Measurements from ENCODE around the gene ARL2BP. TPM values are rescaled to one million over a fixed set of nuclear protein-coding genes. Genes with fewer than 3 reads are reported as not detected.

The ARL2BP gene
- polyA plus RNA-seq, 4 donors, result 70.0 to 82.8 (median 77.5) TPM

DNA sequence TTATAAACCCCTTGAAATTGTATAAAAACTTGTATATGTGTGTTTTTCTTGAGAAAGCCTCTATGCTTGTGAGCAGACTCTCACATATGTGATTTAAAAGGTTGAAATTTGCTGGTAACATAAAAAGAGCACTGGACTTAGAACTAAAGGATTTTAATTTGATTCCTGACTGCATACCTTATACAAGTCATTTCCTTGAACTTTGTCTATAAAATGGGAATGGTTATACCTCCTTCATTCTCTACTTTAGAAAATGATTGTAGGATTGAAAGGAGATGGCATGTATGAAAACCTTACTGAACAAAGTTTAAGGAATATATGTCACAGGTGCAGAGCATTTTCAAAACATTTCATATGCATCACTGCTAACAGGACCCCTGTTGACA lies 10.4 kb upstream of the ARL2BP start:
- DNase-seq (ENCODE audit: low read depth in 4 of 4, low spot score in 2 of 4), result no peak

DNA sequence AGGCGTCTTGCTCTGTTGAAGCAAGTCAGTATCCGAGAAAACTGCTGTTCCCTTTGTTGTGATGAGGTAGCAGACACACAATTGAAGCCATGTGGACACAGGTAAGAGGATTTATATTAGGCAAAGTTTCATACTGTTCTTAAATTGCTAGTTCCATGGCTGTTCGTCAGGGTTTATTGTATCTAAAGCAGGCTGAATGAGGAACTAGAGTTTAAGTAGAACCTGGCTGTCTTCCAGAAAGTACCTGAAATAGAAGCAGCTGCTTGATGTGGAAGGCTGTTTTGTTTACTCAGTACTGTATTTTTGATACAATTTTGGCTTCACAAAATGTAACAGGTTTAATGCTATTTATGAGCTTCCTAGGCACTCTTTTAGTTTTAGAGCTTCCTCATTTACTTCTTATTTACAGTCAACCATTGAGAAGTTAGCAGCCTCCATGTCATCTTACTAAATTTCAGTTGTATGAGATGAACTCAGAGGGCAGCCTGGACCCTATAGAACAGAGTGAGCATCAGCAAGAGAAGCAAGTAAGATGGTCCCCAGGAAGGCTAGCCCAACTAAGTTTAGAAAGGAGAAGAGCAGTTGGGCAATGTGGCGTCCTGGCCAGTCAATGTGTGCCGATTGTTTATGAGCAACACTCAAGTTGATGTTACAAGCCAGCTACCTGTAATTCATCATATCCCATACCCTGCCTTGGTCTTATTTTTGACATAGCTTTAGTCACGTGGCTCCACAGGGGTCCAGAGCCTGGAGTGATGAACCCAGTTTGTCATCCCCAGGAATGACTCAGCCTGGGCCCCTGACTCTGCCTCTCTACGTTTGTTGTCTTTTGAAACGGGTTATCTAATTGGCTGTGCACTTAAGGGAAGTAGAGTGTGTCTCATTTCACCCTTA lies 9.7 kb upstream of the ARL2BP start:
- no peak for DNase-seq (ENCODE audit: low read depth in 4 of 4, low spot score in 2 of 4)

DNA sequence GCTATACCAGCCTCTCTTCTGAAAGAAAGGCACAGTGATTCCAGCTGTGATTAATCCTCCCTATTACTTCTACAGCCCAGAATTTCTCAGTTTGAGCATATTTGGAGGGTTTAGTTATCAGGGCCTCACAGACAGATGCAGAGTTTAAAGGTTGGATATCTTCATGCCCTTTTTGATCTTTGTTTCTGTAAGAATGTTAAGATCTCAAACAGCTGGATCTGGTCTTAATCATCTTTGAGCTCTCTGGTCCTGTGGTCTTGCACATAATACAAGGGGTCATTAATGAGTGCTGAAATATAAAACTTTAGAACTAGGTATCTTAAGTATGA lies 9.1 kb upstream of the ARL2BP start:
- DNase-seq (ENCODE audit: low read depth in 4 of 4, low spot score in 2 of 4), result no peak

DNA sequence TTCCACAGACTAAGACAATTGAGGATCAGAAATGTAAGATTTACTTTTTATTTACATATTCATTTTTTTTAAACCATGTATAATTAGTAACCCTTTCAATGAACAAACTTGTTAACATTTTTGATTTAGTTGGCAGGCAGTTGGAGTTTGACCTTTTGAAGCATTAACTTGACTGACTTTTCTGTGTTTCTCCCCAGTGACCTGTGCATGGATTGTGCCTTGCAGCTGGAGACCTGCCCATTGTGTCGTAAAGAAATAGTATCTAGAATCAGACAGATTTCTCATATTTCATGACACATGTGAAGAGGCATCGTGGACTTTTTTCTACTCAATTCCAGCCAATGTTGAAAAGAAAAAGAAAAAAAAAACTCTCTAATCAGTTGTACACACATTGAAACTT lies 6.4 kb upstream of the ARL2BP start:
- DNase-seq (ENCODE audit: low read depth in 4 of 4, low spot score in 2 of 4), result no peak

DNA sequence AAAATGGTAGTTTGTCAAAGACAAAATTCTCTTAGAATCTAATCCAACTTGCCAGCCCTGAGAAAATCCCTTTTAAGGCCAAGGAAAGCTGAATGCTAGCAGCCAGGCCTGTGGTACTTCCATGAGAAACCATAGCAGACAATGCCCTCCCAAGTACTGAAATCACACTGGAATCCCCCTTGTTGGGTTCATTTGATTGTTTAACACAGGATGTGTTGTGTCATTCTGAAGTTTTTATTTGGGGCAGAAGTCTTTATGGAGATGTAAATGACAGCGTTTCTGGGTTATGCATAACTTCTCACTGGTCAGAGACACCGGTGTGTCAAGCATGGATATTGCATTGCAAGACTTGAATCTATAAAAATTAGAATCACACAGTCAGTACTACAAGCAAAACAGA lies 6.0 kb upstream of the ARL2BP start:
- no peak for DNase-seq (ENCODE audit: low read depth in 4 of 4, low spot score in 2 of 4)

DNA sequence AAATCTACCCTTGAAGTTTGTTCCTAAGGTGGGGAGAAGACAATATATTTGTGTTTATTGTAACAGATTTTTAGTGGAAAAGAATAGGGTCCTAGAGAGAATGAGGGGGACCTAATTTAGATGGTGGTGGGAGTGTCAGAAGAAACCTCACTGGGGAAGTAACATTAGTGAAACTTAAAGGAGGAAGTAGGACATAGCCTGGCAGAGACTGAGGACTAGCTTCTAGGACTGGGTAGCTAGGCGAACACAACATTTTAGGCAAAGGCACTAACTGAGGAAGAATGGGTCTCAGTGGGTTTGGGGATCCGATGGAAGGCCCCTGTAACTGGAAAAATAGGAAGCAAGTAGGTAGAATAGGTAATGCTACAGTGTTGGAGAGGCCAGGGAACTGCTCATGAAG lies 4.2 kb upstream of the ARL2BP start:
- no peak for DNase-seq (ENCODE audit: low read depth in 4 of 4, low spot score in 2 of 4)

DNA sequence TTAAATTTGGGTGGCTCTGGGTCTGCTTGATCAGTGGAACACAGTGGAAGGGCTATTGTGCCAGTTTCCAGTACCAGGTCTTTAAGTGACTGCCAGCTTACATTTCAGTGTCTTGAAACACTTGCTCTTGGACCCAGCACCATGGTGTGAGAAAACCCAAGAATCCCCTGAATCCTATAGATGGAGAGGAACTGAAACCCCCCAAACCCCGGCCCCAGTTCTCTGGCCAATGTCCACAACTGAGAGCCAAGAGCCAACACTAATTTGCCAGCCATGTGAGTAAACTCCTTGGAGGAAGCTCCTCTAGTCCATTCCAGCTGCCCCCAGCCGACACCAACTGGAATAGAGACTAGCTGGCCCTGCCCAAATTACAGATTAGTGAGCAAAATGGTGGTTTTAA lies 2.4 kb upstream of the ARL2BP start:
- no peak for DNase-seq (ENCODE audit: low read depth in 4 of 4, low spot score in 2 of 4)

DNA sequence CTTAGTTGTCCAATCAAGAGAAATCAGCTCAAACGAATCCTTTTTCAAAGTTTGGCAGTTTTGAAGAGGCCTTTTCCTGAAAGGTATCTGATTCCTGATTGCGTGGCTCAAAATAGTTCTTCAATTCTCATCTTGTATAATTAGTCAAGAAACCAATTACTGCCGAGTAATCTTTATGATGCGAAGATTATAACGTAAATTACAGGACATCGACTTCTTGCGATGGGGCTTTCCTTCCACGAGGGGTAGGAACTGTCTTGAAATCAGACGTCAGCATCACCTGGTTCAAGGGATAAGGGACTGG lies 644 bp upstream of the ARL2BP start:
- DNase-seq (ENCODE audit: low read depth in 4 of 4, low spot score in 2 of 4), result no peak

DNA sequence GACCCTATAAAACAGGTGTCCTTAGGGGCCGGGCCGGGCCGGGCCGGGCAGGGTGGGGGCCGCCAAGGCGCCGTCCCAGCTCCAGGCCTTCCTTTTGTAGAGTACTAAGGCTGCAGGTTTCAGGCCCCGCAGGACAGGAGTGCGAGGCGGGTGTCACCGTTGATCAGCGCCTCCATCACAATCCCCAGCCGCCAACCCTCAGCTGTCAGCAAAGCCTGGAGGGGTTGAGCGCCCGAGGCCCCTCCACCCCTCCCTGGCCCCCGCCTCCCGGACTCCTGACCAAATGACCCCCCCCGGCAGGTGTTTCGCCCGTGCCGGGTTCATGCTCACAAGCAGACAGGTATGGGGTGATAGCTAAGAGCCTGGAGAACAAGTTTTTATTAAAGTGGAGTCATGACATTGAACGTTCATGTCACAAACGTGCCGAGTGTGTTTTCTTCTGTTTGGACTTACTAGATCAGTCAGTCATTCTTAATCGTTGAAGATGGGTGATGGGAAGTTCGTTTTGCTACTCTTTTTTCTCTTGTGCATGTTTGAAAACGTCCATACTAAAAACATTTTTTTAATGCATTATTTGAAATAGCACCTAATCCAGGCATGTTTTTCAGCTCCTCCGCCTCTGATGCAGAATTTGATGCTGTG lies 534 bp downstream of the ARL2BP start:
- DNase-seq (ENCODE audit: low read depth in 4 of 4, low spot score in 2 of 4), result no peak

DNA sequence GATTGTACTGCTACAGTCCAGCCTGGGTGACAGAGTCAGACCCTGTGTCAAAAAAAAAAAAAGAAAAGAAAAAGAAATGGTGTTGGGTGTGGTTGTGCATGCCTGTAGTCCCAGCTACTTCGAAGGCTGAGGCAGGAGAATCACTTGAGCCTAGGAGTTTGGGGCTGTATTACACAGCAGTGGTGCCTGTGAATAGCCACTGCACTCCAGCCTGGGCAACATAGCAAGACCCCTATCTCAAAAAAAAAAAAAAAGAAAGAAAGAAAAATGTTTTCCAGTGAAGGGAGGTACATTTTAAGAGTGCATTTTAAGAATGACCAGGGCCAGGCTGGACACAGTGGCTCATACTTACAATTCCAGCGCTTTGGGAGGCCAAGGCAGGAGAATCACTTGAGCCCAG lies 6.3 kb downstream of the ARL2BP start:
- DNase-seq (ENCODE audit: low read depth in 4 of 4, low spot score in 2 of 4), result no peak

DNA sequence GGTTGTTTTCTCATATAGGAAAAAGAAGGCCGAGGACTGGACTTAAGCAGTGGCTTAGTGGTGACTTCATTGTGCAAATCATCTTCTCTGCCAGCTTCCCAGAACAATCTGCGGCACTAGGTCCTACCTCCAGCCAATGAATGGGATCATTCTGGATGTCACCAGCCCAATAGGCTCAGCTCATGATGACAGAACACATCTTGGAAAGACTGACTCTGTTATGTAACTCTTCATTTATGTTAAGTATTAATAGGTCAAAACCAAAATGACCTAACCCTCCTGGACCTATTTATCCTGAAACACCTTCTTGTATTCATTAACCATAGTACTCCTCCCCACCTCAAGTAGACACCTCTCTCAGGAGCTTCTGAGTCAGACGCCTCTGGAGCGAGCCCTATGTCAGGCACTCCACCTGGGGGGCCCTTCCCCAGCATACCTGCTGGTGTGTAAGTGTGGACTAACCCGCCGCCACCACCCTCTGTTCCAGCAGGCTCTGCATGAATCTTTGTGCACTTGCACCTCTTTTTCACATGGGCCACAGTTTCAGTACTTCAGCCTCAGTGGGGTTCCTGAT lies 7.2 kb downstream of the ARL2BP start:
- DNase-seq (ENCODE audit: low read depth in 4 of 4, low spot score in 2 of 4), result no peak

DNA sequence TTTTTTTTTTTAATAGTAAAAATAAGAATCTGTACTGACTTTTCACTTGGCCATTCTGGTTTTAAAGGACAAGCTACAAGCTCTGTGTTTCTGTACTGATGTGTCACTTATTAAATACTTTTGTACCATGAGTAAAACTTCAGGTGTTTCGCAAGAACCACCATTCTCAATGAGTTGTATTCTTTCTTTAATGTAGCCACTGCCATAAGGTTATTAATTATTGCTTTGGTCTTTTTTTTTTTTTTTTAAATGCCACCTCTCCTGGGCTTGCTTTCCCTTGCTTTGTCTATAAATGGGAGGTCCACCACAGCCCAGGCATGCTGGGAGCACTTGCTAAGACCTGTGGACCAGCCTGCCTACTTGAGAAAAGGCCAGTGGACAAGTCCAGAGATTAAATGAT lies 8.4 kb downstream of the ARL2BP start:
- no peak for DNase-seq (ENCODE audit: low read depth in 4 of 4, low spot score in 2 of 4)

DNA sequence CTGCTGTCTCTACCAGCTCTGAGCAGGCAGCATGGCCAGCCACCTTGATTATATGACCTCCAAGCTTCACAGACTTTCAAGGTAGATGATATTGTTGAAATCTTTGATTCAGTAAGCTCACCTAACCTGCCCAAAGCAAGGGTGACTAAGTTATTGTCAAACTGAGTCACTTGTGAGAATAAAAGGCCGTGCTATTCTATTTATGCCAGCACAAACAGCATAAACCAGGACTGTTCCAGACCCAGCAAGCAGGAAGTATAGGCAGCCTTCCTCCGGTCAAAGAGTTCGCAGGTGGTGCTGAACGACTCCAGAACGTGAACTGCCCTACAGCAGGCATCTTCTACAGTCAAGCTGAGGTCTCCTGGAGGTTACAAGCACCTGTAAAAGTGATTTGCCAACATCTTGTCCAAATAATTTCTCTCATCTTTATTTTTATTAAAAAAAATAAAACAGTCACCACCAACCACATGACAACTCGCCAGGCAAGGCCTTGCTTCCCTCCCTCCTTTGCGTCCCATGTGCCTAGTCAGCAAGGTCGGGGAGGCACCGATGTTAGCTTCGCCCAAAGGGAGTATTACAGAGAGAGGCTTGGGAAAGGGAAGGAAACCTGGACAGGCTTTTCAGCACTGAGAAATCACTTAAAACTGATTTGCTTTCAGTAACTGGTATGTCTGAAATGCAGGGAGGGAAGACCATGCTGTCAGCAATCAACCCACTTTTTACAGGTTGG lies 10.8 kb downstream of the ARL2BP start:
- DNase-seq (ENCODE audit: low read depth in 4 of 4, low spot score in 2 of 4), result no peak

DNA sequence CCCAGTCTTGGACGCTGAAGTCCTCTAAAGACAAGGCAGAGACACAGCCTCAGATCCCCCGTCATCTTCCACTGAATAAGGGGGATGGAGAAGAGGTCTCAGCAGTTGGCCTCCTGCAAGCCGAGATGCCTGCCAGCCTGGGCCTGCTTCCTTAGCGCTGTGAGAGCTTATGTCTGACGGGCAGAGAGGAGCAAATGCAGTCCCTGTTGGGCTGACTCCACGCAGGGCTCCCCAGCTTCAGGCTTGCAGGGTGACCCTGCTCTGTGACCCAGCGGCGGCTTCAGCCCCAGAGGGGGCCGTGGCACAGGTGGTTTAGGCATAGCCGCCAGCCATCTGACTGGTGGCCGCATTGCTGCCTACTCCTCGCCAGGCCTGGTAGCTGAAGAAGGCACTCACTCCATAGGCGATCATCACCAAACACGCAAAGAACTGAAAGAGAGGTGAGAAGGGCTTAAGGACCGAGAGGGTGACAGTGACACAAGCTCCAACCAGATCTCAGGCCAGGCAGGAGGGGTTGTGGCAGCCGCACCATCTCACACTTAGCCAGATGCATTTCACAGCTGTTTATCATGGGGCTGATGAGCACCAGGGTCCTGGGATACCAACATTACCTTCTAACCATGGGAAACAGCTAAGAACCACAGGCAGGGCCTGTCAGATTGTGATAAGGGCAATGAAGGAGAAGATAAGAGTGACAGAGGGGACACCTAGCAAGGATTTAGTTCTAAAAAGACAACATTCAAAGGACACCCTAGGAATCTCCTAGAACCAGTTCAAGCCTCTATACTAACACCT lies 11.7 kb downstream of the ARL2BP start:
- no peak for DNase-seq (ENCODE audit: low read depth in 4 of 4, low spot score in 2 of 4)

DNA sequence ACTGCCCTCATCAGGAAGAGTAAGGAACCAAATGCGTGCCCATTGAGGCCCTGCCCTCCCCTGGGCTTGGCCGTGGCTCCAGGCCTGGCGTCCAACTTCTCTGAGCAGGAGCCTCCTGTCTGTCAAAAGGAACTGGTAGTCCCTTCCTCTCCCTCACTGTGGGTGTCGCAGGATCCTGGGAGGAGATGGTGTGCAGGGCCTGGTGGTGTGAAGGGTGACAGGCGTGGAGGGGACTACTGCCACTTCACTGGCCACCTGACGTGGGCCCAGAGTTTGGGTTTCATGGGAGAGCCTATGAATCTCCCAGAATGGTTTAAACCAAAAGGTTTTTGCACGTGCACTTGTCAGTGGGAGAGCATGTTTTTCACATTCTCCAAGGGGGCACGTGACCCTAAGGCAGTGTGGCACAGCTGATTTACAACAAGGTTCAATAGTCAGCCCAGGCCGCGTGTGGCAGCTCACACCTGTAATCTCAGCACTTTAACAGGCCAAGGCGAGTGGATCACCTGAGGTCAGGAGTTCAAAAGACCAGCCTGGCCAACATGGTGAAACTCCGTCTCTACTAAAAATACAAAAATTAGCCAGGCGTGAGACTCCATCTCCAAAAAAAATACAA lies 12.5 kb downstream of the ARL2BP start:
- DNase-seq (ENCODE audit: low read depth in 4 of 4, low spot score in 2 of 4), result no peak

DNA sequence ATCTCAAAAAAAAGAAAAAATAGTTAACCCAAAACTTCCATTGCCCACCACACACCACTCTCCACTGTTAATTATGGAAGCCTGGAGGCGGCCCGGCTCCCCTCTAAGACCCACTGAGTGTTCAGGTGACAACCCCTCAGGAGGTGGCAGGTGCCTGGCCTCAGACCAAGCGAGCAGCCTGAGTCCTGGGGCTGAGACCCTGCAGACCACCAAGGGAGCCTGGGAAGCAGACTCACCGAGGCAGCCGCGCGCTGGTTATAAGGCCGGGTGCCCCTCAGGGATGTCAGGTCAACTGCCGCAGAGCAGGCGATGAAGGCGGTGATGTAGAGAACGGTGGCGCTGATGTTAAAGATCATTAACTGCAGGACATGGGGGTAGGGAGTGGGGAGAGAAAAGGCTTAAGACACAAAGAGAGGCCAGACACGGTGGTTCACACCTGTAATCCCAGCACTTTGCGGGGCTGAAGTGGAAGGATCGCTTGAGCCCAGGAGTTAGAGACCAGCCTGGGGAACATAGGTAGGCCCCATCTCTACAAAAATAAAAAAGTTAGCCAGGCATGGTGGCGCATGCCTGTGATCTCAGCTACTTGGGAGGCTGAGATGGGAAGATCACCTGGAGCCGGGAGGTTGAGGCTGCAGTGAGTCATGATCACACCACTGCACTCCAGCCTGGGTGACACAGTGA lies 13.3 kb downstream of the ARL2BP start:
- DNase-seq (ENCODE audit: low read depth in 4 of 4, low spot score in 2 of 4), result no peak

DNA sequence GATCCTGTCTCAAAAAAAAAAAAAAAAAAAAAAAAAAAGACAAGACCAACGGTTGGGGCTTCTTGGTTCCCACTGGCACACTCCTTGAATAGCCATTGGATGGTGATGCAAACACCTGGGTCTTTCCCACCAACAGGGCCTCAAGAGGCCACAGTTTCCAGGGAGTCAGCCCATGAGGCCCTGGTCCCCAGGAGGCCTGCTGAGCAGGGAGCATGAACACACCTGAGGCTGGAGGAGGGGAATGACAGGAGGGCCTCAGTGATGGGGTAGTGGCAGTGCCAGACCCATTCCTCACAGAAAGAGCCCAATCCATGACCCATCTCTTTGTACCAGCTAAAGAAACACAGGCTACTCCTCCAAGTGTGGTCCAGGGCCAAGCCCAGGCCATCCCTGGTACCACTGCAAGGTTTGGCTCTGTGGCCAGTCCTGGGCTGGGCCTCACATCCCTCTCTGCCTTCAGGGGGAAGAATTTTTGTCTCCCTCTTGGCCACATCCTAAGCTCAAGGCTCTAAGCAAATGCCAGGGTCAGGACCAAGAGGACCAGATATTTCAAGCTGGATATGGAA lies 13.9 kb downstream of the ARL2BP start:
- DNase-seq (ENCODE audit: low read depth in 4 of 4, low spot score in 2 of 4), result no peak

DNA sequence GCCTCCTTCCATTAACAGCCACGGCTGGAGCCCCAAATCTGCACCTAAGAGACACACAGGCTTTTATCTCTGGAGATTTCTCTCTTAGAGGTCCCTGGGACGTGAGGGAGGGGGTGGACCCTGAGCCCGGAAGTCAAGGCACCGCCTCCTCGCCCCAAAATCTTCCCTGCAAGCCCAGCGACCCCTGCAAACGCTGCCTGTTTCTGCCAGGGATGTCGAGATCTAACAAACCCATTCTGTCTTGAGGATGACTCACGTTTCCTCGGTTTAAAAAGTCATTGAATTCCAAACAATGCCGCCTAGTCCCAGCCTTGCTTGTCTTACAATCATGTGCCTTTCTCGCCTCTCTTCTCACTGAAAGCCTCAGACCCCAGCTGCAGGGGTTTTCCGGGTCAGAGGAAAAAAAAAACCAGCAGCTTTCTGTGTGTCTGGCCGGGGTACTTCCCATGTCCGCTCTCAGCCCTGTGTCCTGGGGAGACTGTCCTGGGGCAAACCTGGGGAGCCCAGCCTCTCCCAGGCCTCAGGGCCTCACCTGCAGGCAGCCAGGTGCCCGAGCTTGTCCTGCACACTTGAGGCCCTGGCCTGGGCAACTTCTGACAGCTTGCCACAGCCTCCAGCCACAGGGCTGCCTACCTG lies 15.4 kb downstream of the ARL2BP start:
- DNase-seq (ENCODE audit: low read depth in 4 of 4, low spot score in 2 of 4), result no peak

DNA sequence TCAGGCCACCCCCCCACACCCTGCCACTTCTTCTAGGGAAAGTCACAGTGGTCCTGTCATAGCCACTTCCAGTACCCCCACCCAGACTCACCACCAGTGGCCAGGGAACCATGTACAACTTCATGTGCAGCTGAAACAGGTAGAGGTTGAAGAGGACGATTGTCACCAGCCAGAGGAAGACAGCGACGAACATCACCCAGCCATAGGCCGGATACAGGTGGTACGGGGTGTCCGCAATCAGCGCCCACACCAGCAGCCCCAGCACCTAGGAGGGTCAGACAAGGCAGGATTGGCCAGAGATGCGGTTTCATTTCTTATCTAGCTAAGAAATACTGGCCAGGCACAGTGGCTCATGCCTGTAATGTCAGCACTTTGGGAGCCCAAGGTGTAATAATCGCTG lies 16.7 kb downstream of the ARL2BP start:
- no peak for DNase-seq (ENCODE audit: low read depth in 4 of 4, low spot score in 2 of 4)
